GM12878 (cell line): ENCODE data around the gene CHODL. TPM values are rescaled to one million over a fixed set of nuclear protein-coding genes. Genes with fewer than 3 reads are reported as not detected.

Source experiments
- ATAC-seq: fragments of 200-7000 bp; cut with Tn5 transposase; 3 replicates; pipeline ENCODE4 v1.9.1; 2020; ENCODE audit warnings: mild to moderate bottlenecking, moderate library complexity
- BruUV-seq: library from RNA; stranded (reverse); fragments of 400-500 nt; replicated peaks from 2 replicates; lab custom pipeline; 2021; lab: Mats Ljungman, UMichigan
- CTCF ChIA-PET: fragments of 300-600 bp; sonication (Branson Sonifier 250); formaldehyde crosslinking; extraction: SDS; loops from one replicate; lab custom pipeline; 2021; ENCODE audit warnings: inconsistent platforms; lab: Yijun Ruan, JAX
- POLR2A ChIA-PET: fragments of 350-600 bp; formaldehyde crosslinking; extraction: SDS; loops from one replicate; lab custom pipeline; 2021; ENCODE audit warnings: inconsistent platforms; lab: Charles Lee
- RAD21 ChIA-PET: fragments of 300-600 bp; sonication (Branson Sonifier 250); formaldehyde crosslinking; loops from one replicate; lab custom pipeline; 2023; ENCODE audit warnings: antibody characterized with exemption; ENCODE audit not compliant: unreplicated experiment; lab: Charles Lee
- SMC1A ChIA-PET: fragments of 300-600 bp; sonication (Branson Sonifier 250); formaldehyde crosslinking; loops from one replicate; lab custom pipeline; 2023; ENCODE audit not compliant: unreplicated experiment, uncharacterized antibody; lab: Charles Lee
- DNase-seq: peaks from one replicate; pipeline ENCODE4 v3.0.0-alpha.2; 2011; ENCODE audit warnings: low read depth, low spot score
- FAIRE-seq: peaks from 3 replicates; lab custom pipeline; 2011; peaks lifted over from hg19 to GRCh38; lab: Jason Lieb, UNC
- H2AFZ ChIP-seq: 2 replicates; pipeline ENCODE4 v1.6.0; 2011; ENCODE audit warnings: low read depth, low read length, control low read depth; ENCODE audit not compliant: control insufficient read depth
- H3K27ac ChIP-seq: 2 replicates; pipeline ENCODE4 v1.5.1; 2011; ENCODE audit warnings: control low read depth; ENCODE audit not compliant: control insufficient read depth, insufficient read depth
- H3K27me3 ChIP-seq, 2 experiments: replicated peaks in 1 of 2; 2 replicates each; pipeline versions ENCODE4 v1.6.0 to v1.6.1; 2011; ENCODE audit warnings: low read length in 1 of 2; ENCODE audit not compliant: control insufficient read depth in 2 of 2, insufficient read depth in 2 of 2
- H3K36me3 ChIP-seq, 2 experiments: 2 replicates each; pipeline ENCODE4 v1.5.1; 2011; ENCODE audit warnings: low read length in 1 of 2; ENCODE audit not compliant: control insufficient read depth in 2 of 2, insufficient read depth in 2 of 2
- H3K4me1 ChIP-seq: 2 replicates; pipeline ENCODE4 v1.6.1; 2011; ENCODE audit warnings: mild to moderate bottlenecking, low read length, moderate library complexity, mixed read lengths; ENCODE audit not compliant: control insufficient read depth, insufficient read depth
- H3K4me2 ChIP-seq: 2 replicates; pipeline ENCODE4 v1.6.0; 2011; ENCODE audit warnings: control low read depth; ENCODE audit not compliant: control insufficient read depth, insufficient read depth
- H3K4me3 ChIP-seq: fragments of 200-600 bp; sonication (generic); 2 replicates; pipeline ENCODE4 v1.5.1; 2016
- H3K79me2 ChIP-seq: 2 replicates; pipeline ENCODE4 v1.6.0; 2011; ENCODE audit warnings: low read length; ENCODE audit not compliant: control insufficient read depth, insufficient read depth
- H3K9ac ChIP-seq: 2 replicates; pipeline ENCODE4 v1.8.0; 2011; ENCODE audit warnings: low read length, control low read depth, mixed read lengths; ENCODE audit not compliant: control insufficient read depth, insufficient read depth
- H3K9me3 ChIP-seq: replicated peaks from 3 replicates; pipeline ENCODE4 v1.5.1; 2011; ENCODE audit warnings: mild to moderate bottlenecking, low read length; ENCODE audit not compliant: control insufficient read depth, insufficient read depth
- H4K20me1 ChIP-seq: 2 replicates; pipeline ENCODE4 v1.6.0; 2011; ENCODE audit not compliant: control insufficient read depth, insufficient read depth
- ASH2L ChIP-seq: fragments of 300-600, 200-600 bp; sonication (generic); IDR thresholded peaks from 2 replicates; pipeline ENCODE4 v1.6.1; 2017; ENCODE audit warnings: low read depth, mild to moderate bottlenecking, borderline replicate concordance
- ATF2 ChIP-seq: IDR thresholded peaks from 2 replicates; pipeline ENCODE4 v1.6.1; 2012; ENCODE audit warnings: low read length, inconsistent platforms
- CUX1 ChIP-seq: IDR thresholded peaks from 2 replicates; pipeline ENCODE4 v1.6.1; 2012; ENCODE audit warnings: improper control_type of control experiment, low read depth, low read length; ENCODE audit not compliant: insufficient replicate concordance
- HDGF ChIP-seq: fragments of 450-650 bp; IDR thresholded peaks from 2 replicates; pipeline ENCODE4 v1.6.1; 2016; ENCODE audit warnings: antibody characterized with exemption
- MEF2A ChIP-seq: IDR thresholded peaks from 2 replicates; pipeline ENCODE4 v1.6.1; 2011; ENCODE audit warnings: low read depth, mild to moderate bottlenecking, low read length, moderate library complexity; ENCODE audit not compliant: insufficient read depth
- MEF2B ChIP-seq: fragments of 450-650 bp; IDR thresholded peaks from 2 replicates; pipeline ENCODE4 v1.6.1; 2018; ENCODE audit warnings: mild to moderate bottlenecking, moderate library complexity; ENCODE audit not compliant: partially characterized antibody, poor library complexity, severe bottlenecking
- RCOR1 ChIP-seq: conservative IDR thresholded peaks from 2 replicates; pipeline ENCODE4 v1.6.1; 2012; ENCODE audit warnings: low read depth, low read length, improper control_type of control experiment
- ZBTB40 ChIP-seq: fragments of 450-650 bp; IDR thresholded peaks from 2 replicates; pipeline ENCODE4 v1.6.1; 2016; ENCODE audit warnings: mild to moderate bottlenecking, moderate library complexity, borderline replicate concordance
- ZNF592 ChIP-seq: fragments of 450-650 bp; IDR thresholded peaks from 2 replicates; pipeline ENCODE4 v1.6.1; 2017; ENCODE audit warnings: mild to moderate bottlenecking, moderate library complexity
- in situ Hi-C: fragments of 300-500 bp; cut with MboI; formaldehyde crosslinking; loops from 9 replicates; pipeline ENCODE4 v1.14.3; 2018; ENCODE audit warnings: mixed read lengths
- intact Hi-C: fragments of 100-400 bp; cut with micrococcal nuclease; formaldehyde crosslinking; loops from one replicate; pipeline ENCODE4 v1.14.2; 2022; ENCODE audit not compliant: unreplicated experiment
- polyA plus RNA-seq, 11 experiments: library from polyadenylated mRNA; depleted of rRNA in 4 of 11; unstranded in 6 of 11; stranded (reverse) in 5 of 11; fragments of >200 nt; fragmentation: Nextera tagmentation in 4 of 11; fragmentation: Illumina TruSeq in 1 of 11; extraction: Ambion mirVana in 4 of 11; extraction: Trizol in 1 of 11; gene quantifications; 1 replicate in 1 of 11; 2 replicates in 10 of 11; pipeline versions ENCODE4 v1.2.1 to v1.2.3, GENCODE V29; 2011 to 2016; ENCODE audit warnings: inconsistent platforms in 2 of 11, missing spikeins in 2 of 11, low read depth in 1 of 11
- total RNA-seq, 4 experiments: library from RNA; depleted of rRNA in 3 of 4; stranded (reverse); fragments of >200 nt in 3 of 4; fragmentation: Illumina TruSeq in 1 of 4; extraction: Trizol in 1 of 4; gene quantifications; 2 replicates each; pipeline versions ENCODE4 v1.2.1 to v1.2.3, GENCODE V29; 2013 to 2021

CHODL gene
- total and polyA plus RNA-seq, 10 of the 15 experiments (the other 5 are each of a cell fraction or from before 2014, with no cell fraction given): 0.11 to 0.69 (median 0.20) TPM; not detected in 1

GRCh38 chr21:18220498-18220897, 24.1 kb upstream of the CHODL start:
- Histone ChIP-seq H3K27ac (no peak overlapping the region), H3K79me2 (no peaks in the 10 kb centered on the region), H3K9ac (no peak overlapping the region), H3K4me3 (no peak overlapping the region), H3K27me3 (no peaks in the 10 kb centered on the region), H4K20me1 (no peaks in the 10 kb centered on the region), H3K9me3 (no peaks in the 10 kb centered on the region; the same call in 2 of the 3 replicates), H3K4me1 (no peaks in the 10 kb centered on the region), H3K4me2 (no peak overlapping the region), H3K36me3 (no peaks in the 10 kb centered on the region), H2AFZ (no peak overlapping the region)
- no peak for DNase-seq
- FAIRE-seq: no peak
- intact Hi-C loops: no loop called here
- SMC1A ChIA-PET: no interaction called here
- RAD21 ChIA-PET: no interaction called here
- no TSS peak for BruUV-seq
- CTCF ChIA-PET: no interaction called here
- ATAC-seq: no peak
- POLR2A ChIA-PET: no interaction called here
- in situ Hi-C loops: no loop called here
- TF ChIP-seq CUX1: no peak
- no peak for TF ChIP-seq RCOR1
- TF ChIP-seq ASH2L: no peak
- TF ChIP-seq MEF2A: no peak
- no peak for TF ChIP-seq HDGF
- no peak for TF ChIP-seq MEF2B
- no peak for TF ChIP-seq ATF2
- TF ChIP-seq ZBTB40: no peak
- TF ChIP-seq ZNF592: no peak
